HepG2 (cell line): ENCODE data around the gene NID1. TPM values are rescaled to one million over a fixed set of nuclear protein-coding genes. Genes with fewer than 3 reads are reported as not detected.

Source experiments
- ATAC-seq: fragments of 200-7000 bp; cut with Tn5 transposase; 3 replicates; pipeline ENCODE4 v1.9.1; 2020; ENCODE audit warnings: mild to moderate bottlenecking, moderate library complexity
- BruUV-seq: library from RNA; stranded (reverse); fragments of 400-500 nt; replicated peaks from 2 replicates; lab custom pipeline; 2021; lab: Mats Ljungman, UMichigan
- CTCF ChIA-PET: fragments of 300-600 bp; formaldehyde crosslinking; extraction: SDS; loops from one replicate; lab custom pipeline; 2021; ENCODE audit warnings: low total read pairs, inconsistent platforms, low intra/inter-chr PET ratio; lab: Yijun Ruan, JAX
- POLR2A ChIA-PET: fragments of 350-600 bp; sonication (Branson Sonifier 250); formaldehyde crosslinking; loops from one replicate; lab custom pipeline; 2020; ENCODE audit warnings: antibody characterized with exemption, inconsistent platforms; lab: Yijun Ruan, JAX
- DNase-seq: peaks from one replicate; pipeline ENCODE4 v3.0.0-alpha.2; 2015; ENCODE audit warnings: low spot score
- FAIRE-seq: peaks from 3 replicates; lab custom pipeline; 2011; peaks lifted over from hg19 to GRCh38; lab: Jason Lieb, UNC
- H2AFZ ChIP-seq: one replicate; pipeline ENCODE4 v1.6.1; 2011; ENCODE audit warnings: low read length, inconsistent platforms
- H3K27ac ChIP-seq: fragments of 300-600 bp; 3 replicates; pipeline ENCODE4 v1.8.0; 2011; ENCODE audit warnings: mixed run types, mild to moderate bottlenecking, mixed read lengths, low read length, inconsistent platforms; ENCODE audit not compliant: insufficient read depth; ENCODE audit errors: extremely low read length
- H3K27me3 ChIP-seq, 2 experiments: fragments of 200-600 bp in 1 of 2; 2 replicates in 1 of 2; 3 replicates in 1 of 2; pipeline versions ENCODE4 v1.6.0 to v1.8.0; 2011; ENCODE audit warnings: low read length in 2 of 2, mild to moderate bottlenecking in 2 of 2, moderate library complexity in 2 of 2, inconsistent platforms in 1 of 2; ENCODE audit not compliant: insufficient read depth in 2 of 2, control insufficient read depth in 1 of 2
- H3K36me3 ChIP-seq, 2 experiments: fragments of 200-600 bp in 1 of 2; replicated peaks in 1 of 2; 2 replicates in 1 of 2; 3 replicates in 1 of 2; pipeline versions ENCODE4 v1.5.1 to v1.8.0; 2011; ENCODE audit warnings: low read length in 2 of 2, inconsistent platforms in 1 of 2; ENCODE audit not compliant: insufficient read depth in 2 of 2, control insufficient read depth in 1 of 2
- H3K4me1 ChIP-seq: 2 replicates; pipeline ENCODE4 v1.5.1; 2012; ENCODE audit warnings: low read length, inconsistent platforms; ENCODE audit not compliant: insufficient read depth
- H3K4me2 ChIP-seq: 2 replicates; pipeline ENCODE4 v1.6.0; 2011; ENCODE audit warnings: low read depth, low read length, inconsistent platforms
- H3K4me3 ChIP-seq, 3 experiments: fragments of 200-600 bp in 1 of 3; sonication (generic), shearing (Covaris generic) in 1 of 3; replicated peaks in 1 of 3; 2 replicates each; pipeline ENCODE4 v1.5.1; 2011 to 2016; ENCODE audit warnings: low read length in 3 of 3, inconsistent platforms in 2 of 3, low read depth in 2 of 3, mild to moderate bottlenecking in 2 of 3, control low read depth in 1 of 3, mixed read lengths in 1 of 3; ENCODE audit not compliant: insufficient read depth in 1 of 3
- H3K79me2 ChIP-seq: one replicate; pipeline ENCODE4 v1.6.1; 2011; ENCODE audit warnings: low read length, inconsistent platforms; ENCODE audit not compliant: insufficient read depth
- H3K9ac ChIP-seq: 2 replicates; pipeline ENCODE4 v1.6.0; 2011; ENCODE audit warnings: mild to moderate bottlenecking, low read depth, low read length, inconsistent platforms; ENCODE audit not compliant: insufficient read depth
- H3K9me3 ChIP-seq: 2 replicates; pipeline ENCODE4 v1.5.1; 2012; ENCODE audit warnings: mild to moderate bottlenecking, low read length
- H4K20me1 ChIP-seq: 2 replicates; pipeline ENCODE4 v1.6.0; 2011; ENCODE audit warnings: inconsistent platforms, mild to moderate bottlenecking, low read length, moderate library complexity; ENCODE audit not compliant: insufficient read depth
- ARID3A ChIP-seq: IDR thresholded peaks from 2 replicates; pipeline ENCODE4 v1.6.1; 2012; ENCODE audit warnings: low read depth, low read length, improper control_type of control experiment
- CEBPB ChIP-seq: IDR thresholded peaks from 2 replicates; pipeline ENCODE4 v1.6.1; 2011; ENCODE audit warnings: low read depth, low read length, improper control_type of control experiment, borderline replicate concordance
- CREM ChIP-seq, 2 experiments: sonication (generic) in 1 of 2; formaldehyde crosslinking in 1 of 2; IDR thresholded peaks; 2 replicates each; pipeline versions ENCODE4 v1.4.0 to v1.6.1; 2016 to 2020; ENCODE audit warnings: antibody characterized with exemption in 1 of 2, mild to moderate bottlenecking in 1 of 2, missing genetic modification reagents in 1 of 2
- ERF ChIP-seq: IDR thresholded peaks from 2 replicates; pipeline ENCODE4 v1.6.1; 2018; ENCODE audit warnings: missing biosample characterization, missing genetic modification reagents
- HNF4A ChIP-seq: sonication (generic); formaldehyde crosslinking; IDR thresholded peaks from 2 replicates; pipeline ENCODE4 v1.4.0; 2020; ENCODE audit warnings: missing genetic modification reagents
- RARA ChIP-seq: IDR thresholded peaks from 2 replicates; pipeline ENCODE4 v1.6.1; 2016; ENCODE audit warnings: missing genetic modification reagents, missing compliant biosample characterization
- SMC3 ChIP-seq: IDR thresholded peaks from 2 replicates; pipeline ENCODE4 v1.6.1; 2011; ENCODE audit warnings: low read length, improper control_type of control experiment
- ZNF674 ChIP-seq: sonication (generic); formaldehyde crosslinking; IDR thresholded peaks from 2 replicates; pipeline ENCODE4 v1.5.0; 2020; ENCODE audit warnings: low read depth, mild to moderate bottlenecking, missing genetic modification reagents
- WGBS: methylation state at CpG from one replicate; pipeline ENCODE4 v1.1.6; 2017; ENCODE audit warnings: low lambda C conversion rate; 5-methylcytosine and 5-hydroxymethylcytosine counted together
- in situ Hi-C: cut with HindIII; loops from 2 replicates; pipeline ENCODE4 v1.10.0; 2017; ENCODE audit warnings: low pct_unique_long_range_greater_than_20kb; ENCODE audit not compliant: extremely low pct_ligation_motif_present
- intact Hi-C: fragments of 100-400 bp; cut with micrococcal nuclease; formaldehyde crosslinking; loops from one replicate; pipeline ENCODE4 v1.10.0; 2022; ENCODE audit not compliant: unreplicated experiment
- polyA plus RNA-seq, 8 experiments: library from polyadenylated mRNA; depleted of rRNA in 3 of 8; stranded (reverse) in 7 of 8; unstranded in 1 of 8; fragments of >200 nt; fragmentation: Illumina TruSeq in 4 of 8; extraction: Trizol in 4 of 8; gene quantifications; 2 replicates each; pipeline versions ENCODE4 v1.2.1 to v1.2.3, GENCODE V29; 2011 to 2016; ENCODE audit warnings: low read depth in 4 of 8, missing spikeins in 1 of 8, mixed read lengths in 1 of 8; ENCODE audit not compliant: insufficient read depth in 1 of 8
- total RNA-seq, 5 experiments: library from RNA; depleted of rRNA; stranded (reverse); fragments of >200 nt; fragmentation: Illumina TruSeq; extraction: Trizol; gene quantifications; 2 replicates each; pipeline ENCODE4 v1.2.3, GENCODE V29; 2016; ENCODE audit warnings: low read depth in 1 of 5
- TF ChIP-seq, protein P1 (sequence below): sonication (generic); formaldehyde crosslinking; IDR thresholded peaks from 2 replicates; pipeline ENCODE4 v1.8.0; 2022; ENCODE audit warnings: mild to moderate bottlenecking, missing genetic modification reagents, moderate library complexity

Gene NID1
- total and polyA plus RNA-seq, 2 of the 13 experiments (the other 11 are each of a cell fraction or from before 2014, with no cell fraction given), result 50.2 to 56.1 TPM

- no peak for TF ChIP-seq ARID3A
- 0 out of 2 replicates have a peak, but pooled peaks have one; percentile 24 for TF ChIP-seq RARA (CRISPR knock-in tag)
- TF ChIP-seq, all 625 proteins: peak for 7
Measured at GRCh38 chr1:236083650-236084385, 18.9 kb upstream of the NID1 start (continued).

- in situ Hi-C loops (no loop called here), intact Hi-C loops (no loop called here)
- Histone ChIP-seq H3K4me2 (no peak overlapping the region), H3K9me3 (no peaks in the 10 kb centered on the region), H3K36me3 (no peaks in the 10 kb centered on the region), H3K27me3 (peaks cover 0 to 10% of the 10 kb centered on the region in 2 experiments; a peak in 2 of 5 replicates), H3K4me3 (no peak overlapping the region), H3K27ac (no peak overlapping the region), H4K20me1 (no peaks in the 10 kb centered on the region), H3K79me2 (no peaks in the 10 kb centered on the region)
- POLR2A ChIA-PET, result interaction anchor here (1.0 kb wide), 1 partner anchor 17 kb away, joined by 3 read pairs; the partner anchor contains the start of gene NID1
- no TSS peak for BruUV-seq
- DNase-seq, result no peak
- FAIRE-seq, result no peak
- no peak for ATAC-seq
- CTCF ChIA-PET, result no interaction called here
- TF ChIP-seq, protein P1, sequence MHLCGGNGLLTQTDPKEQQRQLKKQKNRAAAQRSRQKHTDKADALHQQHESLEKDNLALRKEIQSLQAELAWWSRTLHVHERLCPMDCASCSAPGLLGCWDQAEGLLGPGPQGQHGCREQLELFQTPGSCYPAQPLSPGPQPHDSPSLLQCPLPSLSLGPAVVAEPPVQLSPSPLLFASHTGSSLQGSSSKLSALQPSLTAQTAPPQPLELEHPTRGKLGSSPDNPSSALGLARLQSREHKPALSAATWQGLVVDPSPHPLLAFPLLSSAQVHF (CRISPR knock-in tag), result no peak
- TF ChIP-seq ERF (CRISPR knock-in tag), result no peak
- TF ChIP-seq CREM (IDR thresholded peaks at IDR 0.05), result no peak
- no peak for TF ChIP-seq CREM (CRISPR knock-in tag; IDR thresholded peaks at IDR 0.05)
- no peak for TF ChIP-seq HNF4A (CRISPR knock-in tag)
- TF ChIP-seq CEBPB, result 0 out of 2 replicates have a peak, but pooled peaks have one; percentile 47
- TF ChIP-seq ZNF674, result no peak
- TF ChIP-seq SMC3, result no peak
- TF ChIP-seq, all 625 proteins: peak for 1
- Histone ChIP-seq H2AFZ (no peak overlapping the region), H3K4me1 (peaks cover 16% of the 10 kb centered on the region), H3K9ac (no peak overlapping the region)
- WGBS, result 74% methylated on average over 4 of the region's 4 CpGs
Measured at GRCh38 chr1:236082526-236082925, 17.6 kb upstream of the NID1 start.
